HepG2 (cell line): Measurements from ENCODE around the gene MTCH1. TPM values are rescaled to one million over a fixed set of nuclear protein-coding genes. Genes with fewer than 3 reads are reported as not detected.

Experiments used
- CREB1 ChIP-seq, 2 experiments: fragments of 450-650 bp in 1 of 2; IDR thresholded peaks; 2 replicates each; pipeline ENCODE4 v1.6.1; 2016 to 2017; ENCODE audit warnings: control low read depth in 1 of 2, mild to moderate bottlenecking in 1 of 2, missing compliant biosample characterization in 1 of 2, missing genetic modification characterization in 1 of 2
- KAT7 ChIP-seq: IDR thresholded peaks from 2 replicates; pipeline ENCODE4 v1.6.1; 2018; ENCODE audit warnings: borderline replicate concordance, missing compliant biosample characterization
- KLF12 ChIP-seq: sonication (generic); formaldehyde crosslinking; IDR thresholded peaks from 2 replicates; pipeline ENCODE4 v1.4.0; 2020; ENCODE audit warnings: missing genetic modification reagents, borderline replicate concordance
- MTA3 ChIP-seq: sonication (generic); formaldehyde crosslinking; IDR thresholded peaks from 2 replicates; pipeline ENCODE4 v1.4.0; 2020; ENCODE audit warnings: missing genetic modification reagents
- RBM22 ChIP-seq: fragments of 200-400 bp; formaldehyde crosslinking; optimal IDR thresholded peaks from 2 replicates; pipeline ENCODE3; 2017; ENCODE audit warnings: mild to moderate bottlenecking, low read length, moderate library complexity
- RFXAP ChIP-seq: sonication (generic); formaldehyde crosslinking; IDR thresholded peaks from 2 replicates; pipeline ENCODE4 v1.4.0; 2020; ENCODE audit warnings: missing genetic modification reagents, borderline replicate concordance
- U2AF2 ChIP-seq: fragments of 200-400 bp; formaldehyde crosslinking; IDR thresholded peaks from 2 replicates; pipeline ENCODE4 v1.6.1; 2017; ENCODE audit warnings: low read depth, mild to moderate bottlenecking, low read length
- ZNF326 ChIP-seq: sonication (generic); formaldehyde crosslinking; IDR thresholded peaks from 2 replicates; pipeline ENCODE4 v1.4.0; 2020; ENCODE audit warnings: missing genetic modification reagents, borderline replicate concordance
- ZNF766 ChIP-seq: sonication (generic); formaldehyde crosslinking; IDR thresholded peaks from 2 replicates; pipeline ENCODE4 v1.5.0; 2020; ENCODE audit warnings: missing genetic modification reagents, borderline replicate concordance
- ZNF773 ChIP-seq: sonication (generic); formaldehyde crosslinking; IDR thresholded peaks from 2 replicates; pipeline ENCODE4 v1.4.0; 2020; ENCODE audit warnings: missing genetic modification reagents, borderline replicate concordance
- ZNF878 ChIP-seq: sonication (generic); formaldehyde crosslinking; IDR thresholded peaks from 2 replicates; pipeline ENCODE4 v1.8.1; 2023; ENCODE audit warnings: mild to moderate bottlenecking, missing genetic modification reagents, moderate library complexity
- ZSCAN25 ChIP-seq: sonication (generic); formaldehyde crosslinking; IDR thresholded peaks from 2 replicates; pipeline ENCODE4 v1.8.0; 2022; ENCODE audit warnings: mild to moderate bottlenecking, missing genetic modification reagents
- polyA plus RNA-seq, 8 experiments: library from polyadenylated mRNA; depleted of rRNA in 3 of 8; stranded (reverse) in 7 of 8; unstranded in 1 of 8; fragments of >200 nt; fragmentation: Illumina TruSeq in 4 of 8; extraction: Trizol in 4 of 8; gene quantifications; 2 replicates each; pipeline versions ENCODE4 v1.2.1 to v1.2.3, GENCODE V29; 2011 to 2016; ENCODE audit warnings: low read depth in 4 of 8, missing spikeins in 1 of 8, mixed read lengths in 1 of 8; ENCODE audit not compliant: insufficient read depth in 1 of 8
- total RNA-seq, 5 experiments: library from RNA; depleted of rRNA; stranded (reverse); fragments of >200 nt; fragmentation: Illumina TruSeq; extraction: Trizol; gene quantifications; 2 replicates each; pipeline ENCODE4 v1.2.3, GENCODE V29; 2016; ENCODE audit warnings: low read depth in 1 of 5
- TF ChIP-seq, protein P1 (sequence below): sonication (generic); formaldehyde crosslinking; IDR thresholded peaks from 2 replicates; pipeline ENCODE4 v1.4.0; 2020; ENCODE audit warnings: mild to moderate bottlenecking, missing genetic modification reagents, borderline replicate concordance
- TF ChIP-seq, protein P2 (sequence below): sonication (generic); formaldehyde crosslinking; IDR thresholded peaks from 2 replicates; pipeline ENCODE4 v1.8.0; 2022; ENCODE audit warnings: mild to moderate bottlenecking, missing genetic modification reagents, moderate library complexity
- TF ChIP-seq, protein P3 (sequence below): IDR thresholded peaks from 2 replicates; pipeline ENCODE4 v1.6.1; 2012; ENCODE audit warnings: inconsistent platforms

Gene MTCH1
- total and polyA plus RNA-seq, 2 of the 13 experiments (the other 11 are each of a cell fraction or from before 2014, with no cell fraction given), result 86.2 to 144 TPM

DNA sequence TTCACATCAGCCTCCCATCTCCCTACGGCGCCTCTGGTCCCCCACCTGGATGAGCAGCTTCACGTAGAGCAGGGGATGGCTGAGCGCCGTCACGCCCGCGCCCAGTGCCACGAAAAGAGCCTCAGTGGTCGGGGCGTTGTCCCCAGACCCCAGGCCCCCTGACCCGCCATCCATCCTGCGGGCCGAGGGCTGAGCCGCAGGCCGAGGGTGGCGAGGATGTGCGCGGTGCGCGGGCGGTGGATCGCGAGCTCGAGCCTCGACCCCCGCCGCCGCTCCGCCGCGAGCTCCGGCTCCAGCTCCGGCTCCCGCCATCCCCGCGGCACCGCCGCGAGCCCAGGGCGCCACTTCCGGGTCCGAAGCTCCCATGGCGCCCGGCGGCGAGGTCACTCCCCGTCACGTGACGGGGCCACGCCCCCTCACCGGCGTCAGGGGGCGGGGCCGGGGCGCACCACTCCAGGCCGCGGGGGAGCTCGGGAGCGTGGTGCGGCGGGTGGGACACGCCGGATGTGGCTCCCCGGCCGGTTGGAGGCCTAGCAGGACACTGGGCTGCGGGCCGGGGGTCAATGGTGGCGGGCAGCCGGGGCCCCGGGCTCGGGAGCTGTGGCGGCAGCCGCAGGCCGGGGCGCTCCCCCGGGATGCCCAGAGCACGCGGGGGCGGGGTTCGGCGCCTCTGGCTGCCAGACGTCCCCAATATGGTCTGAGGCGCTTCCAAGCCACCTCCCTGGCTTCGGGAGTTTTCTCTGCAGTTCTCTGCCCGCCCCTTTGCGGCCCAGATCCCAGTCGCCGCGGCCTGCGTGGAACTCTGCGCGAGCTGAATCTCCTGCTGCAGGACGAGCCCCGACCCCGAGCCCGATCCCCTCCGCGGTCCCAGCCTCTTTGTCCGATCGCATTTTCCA, at the start of gene MTCH1 (continued):
- TF ChIP-seq, protein P1, sequence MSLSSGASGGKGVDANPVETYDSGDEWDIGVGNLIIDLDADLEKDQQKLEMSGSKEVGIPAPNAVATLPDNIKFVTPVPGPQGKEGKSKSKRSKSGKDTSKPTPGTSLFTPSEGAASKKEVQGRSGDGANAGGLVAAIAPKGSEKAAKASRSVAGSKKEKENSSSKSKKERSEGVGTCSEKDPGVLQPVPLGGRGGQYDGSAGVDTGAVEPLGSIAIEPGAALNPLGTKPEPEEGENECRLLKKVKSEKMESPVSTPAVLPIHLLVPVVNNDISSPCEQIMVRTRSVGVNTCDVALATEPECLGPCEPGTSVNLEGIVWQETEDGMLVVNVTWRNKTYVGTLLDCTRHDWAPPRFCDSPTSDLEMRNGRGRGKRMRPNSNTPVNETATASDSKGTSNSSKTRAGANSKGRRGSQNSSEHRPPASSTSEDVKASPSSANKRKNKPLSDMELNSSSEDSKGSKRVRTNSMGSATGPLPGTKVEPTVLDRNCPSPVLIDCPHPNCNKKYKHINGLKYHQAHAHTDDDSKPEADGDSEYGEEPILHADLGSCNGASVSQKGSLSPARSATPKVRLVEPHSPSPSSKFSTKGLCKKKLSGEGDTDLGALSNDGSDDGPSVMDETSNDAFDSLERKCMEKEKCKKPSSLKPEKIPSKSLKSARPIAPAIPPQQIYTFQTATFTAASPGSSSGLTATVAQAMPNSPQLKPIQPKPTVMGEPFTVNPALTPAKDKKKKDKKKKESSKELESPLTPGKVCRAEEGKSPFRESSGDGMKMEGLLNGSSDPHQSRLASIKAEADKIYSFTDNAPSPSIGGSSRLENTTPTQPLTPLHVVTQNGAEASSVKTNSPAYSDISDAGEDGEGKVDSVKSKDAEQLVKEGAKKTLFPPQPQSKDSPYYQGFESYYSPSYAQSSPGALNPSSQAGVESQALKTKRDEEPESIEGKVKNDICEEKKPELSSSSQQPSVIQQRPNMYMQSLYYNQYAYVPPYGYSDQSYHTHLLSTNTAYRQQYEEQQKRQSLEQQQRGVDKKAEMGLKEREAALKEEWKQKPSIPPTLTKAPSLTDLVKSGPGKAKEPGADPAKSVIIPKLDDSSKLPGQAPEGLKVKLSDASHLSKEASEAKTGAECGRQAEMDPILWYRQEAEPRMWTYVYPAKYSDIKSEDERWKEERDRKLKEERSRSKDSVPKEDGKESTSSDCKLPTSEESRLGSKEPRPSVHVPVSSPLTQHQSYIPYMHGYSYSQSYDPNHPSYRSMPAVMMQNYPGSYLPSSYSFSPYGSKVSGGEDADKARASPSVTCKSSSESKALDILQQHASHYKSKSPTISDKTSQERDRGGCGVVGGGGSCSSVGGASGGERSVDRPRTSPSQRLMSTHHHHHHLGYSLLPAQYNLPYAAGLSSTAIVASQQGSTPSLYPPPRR (CRISPR knock-in tag), result 0 out of 2 replicates have a peak, but pooled peaks have one; percentile 19
- TF ChIP-seq RBM22, result no peak
- no peak for TF ChIP-seq MTA3 (CRISPR knock-in tag)
- TF ChIP-seq ZSCAN25, result peak; percentile 39; the same call in 1 of the 2 replicates
- no peak for TF ChIP-seq ZNF878
- TF ChIP-seq U2AF2, result no peak
- 0 out of 2 replicates have a peak, but pooled peaks have one; percentile 71 for TF ChIP-seq RFXAP (CRISPR knock-in tag)
- TF ChIP-seq CREB1 (IDR thresholded peaks at IDR 0.05), result peak; percentile 85; the same call in 1 of the 2 replicates
- TF ChIP-seq CREB1 (CRISPR knock-in tag; IDR thresholded peaks at IDR 0.05), result no peak
- peak; percentile 83 for TF ChIP-seq KAT7
- TF ChIP-seq KLF12, result peak; percentile 75; the same call in 1 of the 2 replicates
- TF ChIP-seq ZNF326, result no peak
- TF ChIP-seq ZNF773 (CRISPR knock-in tag), result no peak
- TF ChIP-seq, protein P2, sequence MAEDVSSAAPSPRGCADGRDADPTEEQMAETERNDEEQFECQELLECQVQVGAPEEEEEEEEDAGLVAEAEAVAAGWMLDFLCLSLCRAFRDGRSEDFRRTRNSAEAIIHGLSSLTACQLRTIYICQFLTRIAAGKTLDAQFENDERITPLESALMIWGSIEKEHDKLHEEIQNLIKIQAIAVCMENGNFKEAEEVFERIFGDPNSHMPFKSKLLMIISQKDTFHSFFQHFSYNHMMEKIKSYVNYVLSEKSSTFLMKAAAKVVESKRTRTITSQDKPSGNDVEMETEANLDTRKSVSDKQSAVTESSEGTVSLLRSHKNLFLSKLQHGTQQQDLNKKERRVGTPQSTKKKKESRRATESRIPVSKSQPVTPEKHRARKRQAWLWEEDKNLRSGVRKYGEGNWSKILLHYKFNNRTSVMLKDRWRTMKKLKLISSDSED, result no peak
- TF ChIP-seq, protein P3, sequence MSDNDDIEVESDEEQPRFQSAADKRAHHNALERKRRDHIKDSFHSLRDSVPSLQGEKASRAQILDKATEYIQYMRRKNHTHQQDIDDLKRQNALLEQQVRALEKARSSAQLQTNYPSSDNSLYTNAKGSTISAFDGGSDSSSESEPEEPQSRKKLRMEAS, result peak; percentile 96
- TF ChIP-seq ZNF766 (CRISPR knock-in tag), result no peak
